Retinal pigment epithelial cell (primary cell): ENCODE data around the gene SAMD1.

Experiments used
- DNase-seq: peaks from one replicate; pipeline ENCODE4 v3.0.0-alpha.2; 2010; ENCODE audit warnings: low read depth
- H3K4me3 ChIP-seq: 2 replicates; pipeline ENCODE4 v1.5.1; 2011; ENCODE audit warnings: mild to moderate bottlenecking, low read length, control low read depth, moderate library complexity
- TF ChIP-seq, protein P1 (sequence below): conservative IDR thresholded peaks from 2 replicates; pipeline ENCODE4 v1.5.1; 2011; ENCODE audit warnings: low read depth, low read length, control low read depth, inconsistent platforms

The SAMD1 gene

GRCh38 chr19:14114439-14114838 lies 23.9 kb upstream of the SAMD1 start:
- TF ChIP-seq, protein P1, sequence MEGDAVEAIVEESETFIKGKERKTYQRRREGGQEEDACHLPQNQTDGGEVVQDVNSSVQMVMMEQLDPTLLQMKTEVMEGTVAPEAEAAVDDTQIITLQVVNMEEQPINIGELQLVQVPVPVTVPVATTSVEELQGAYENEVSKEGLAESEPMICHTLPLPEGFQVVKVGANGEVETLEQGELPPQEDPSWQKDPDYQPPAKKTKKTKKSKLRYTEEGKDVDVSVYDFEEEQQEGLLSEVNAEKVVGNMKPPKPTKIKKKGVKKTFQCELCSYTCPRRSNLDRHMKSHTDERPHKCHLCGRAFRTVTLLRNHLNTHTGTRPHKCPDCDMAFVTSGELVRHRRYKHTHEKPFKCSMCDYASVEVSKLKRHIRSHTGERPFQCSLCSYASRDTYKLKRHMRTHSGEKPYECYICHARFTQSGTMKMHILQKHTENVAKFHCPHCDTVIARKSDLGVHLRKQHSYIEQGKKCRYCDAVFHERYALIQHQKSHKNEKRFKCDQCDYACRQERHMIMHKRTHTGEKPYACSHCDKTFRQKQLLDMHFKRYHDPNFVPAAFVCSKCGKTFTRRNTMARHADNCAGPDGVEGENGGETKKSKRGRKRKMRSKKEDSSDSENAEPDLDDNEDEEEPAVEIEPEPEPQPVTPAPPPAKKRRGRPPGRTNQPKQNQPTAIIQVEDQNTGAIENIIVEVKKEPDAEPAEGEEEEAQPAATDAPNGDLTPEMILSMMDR = no peak
- no peak for DNase-seq
- H3K4me3 ChIP-seq = no peak overlapping the region

DNA sequence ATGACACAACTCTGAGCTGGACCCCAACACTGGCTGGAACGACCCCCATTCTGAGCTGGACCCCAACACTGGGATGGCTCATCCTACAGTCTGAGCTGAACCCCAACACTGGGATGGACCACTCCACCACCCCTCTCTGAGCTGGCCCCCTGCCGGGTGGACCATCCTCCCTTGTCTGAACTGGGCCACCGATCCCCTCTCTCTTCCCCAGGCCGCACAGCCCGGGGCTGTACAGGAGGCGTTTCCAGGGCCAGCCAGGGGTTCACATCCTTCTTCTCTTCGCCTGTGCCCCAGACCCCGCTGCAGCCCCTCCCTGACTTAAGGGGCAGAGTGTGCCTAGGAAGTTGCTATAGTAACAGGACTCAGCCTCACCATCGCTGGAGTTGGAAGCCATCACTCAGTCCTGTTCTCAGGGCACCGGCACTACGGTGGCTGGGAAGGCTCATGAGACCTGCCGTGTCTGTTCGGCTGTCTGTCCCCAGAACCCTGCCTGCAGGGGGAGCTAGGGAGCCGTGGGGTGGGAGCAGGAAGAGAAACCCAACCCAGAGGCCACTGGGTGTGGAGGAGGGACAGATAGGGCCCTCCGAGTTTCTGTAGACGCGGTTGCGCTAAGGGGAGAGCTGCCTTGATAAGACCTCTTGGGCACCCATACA lies 23.3 kb upstream of the SAMD1 start:
- DNase-seq = no peak

DNA sequence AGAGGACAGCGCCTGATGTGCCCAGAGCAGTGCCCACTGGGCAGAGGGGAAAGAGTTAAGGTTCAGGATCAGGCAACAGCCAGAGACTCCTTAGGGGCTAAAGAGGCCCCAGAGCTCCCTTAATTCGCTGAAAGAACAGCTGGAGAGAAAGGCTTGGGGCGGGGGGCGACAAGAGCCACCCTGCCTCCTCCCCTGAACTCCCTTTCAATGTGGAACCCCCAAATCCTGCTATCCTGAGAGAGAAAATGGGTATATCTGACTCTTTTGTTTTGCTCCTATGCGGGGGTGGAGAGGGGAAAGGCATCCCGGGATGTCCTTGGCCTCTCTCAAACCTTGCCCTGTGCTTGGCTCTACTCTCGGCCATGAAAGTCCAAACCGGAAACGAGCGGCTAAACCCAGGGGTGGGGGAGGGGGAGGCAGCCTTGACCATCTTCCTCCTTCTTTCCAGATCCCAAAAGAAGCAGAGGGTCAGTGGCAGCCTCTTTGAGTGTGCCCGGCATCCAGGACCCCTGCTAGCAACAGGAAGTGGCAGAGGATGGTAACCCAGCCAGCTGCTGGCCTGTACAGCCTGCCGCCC lies 22.3 kb upstream of the SAMD1 start:
- no peak overlapping the region for H3K4me3 ChIP-seq
- TF ChIP-seq, protein P1 = no peak

More for the DNA sequence above, 23.3 kb upstream of the SAMD1 start:
- H3K4me3 ChIP-seq = no peak overlapping the region
- TF ChIP-seq, protein P1 = peak; percentile 33

GRCh38 chr19:14112051-14112808 lies 21.7 kb upstream of the SAMD1 start:
- no peak overlapping the region for H3K4me3 ChIP-seq
- DNase-seq = no peak
- TF ChIP-seq, protein P1 = no peak

More for the DNA sequence above, 22.3 kb upstream of the SAMD1 start:
- DNase-seq = no peak

DNA sequence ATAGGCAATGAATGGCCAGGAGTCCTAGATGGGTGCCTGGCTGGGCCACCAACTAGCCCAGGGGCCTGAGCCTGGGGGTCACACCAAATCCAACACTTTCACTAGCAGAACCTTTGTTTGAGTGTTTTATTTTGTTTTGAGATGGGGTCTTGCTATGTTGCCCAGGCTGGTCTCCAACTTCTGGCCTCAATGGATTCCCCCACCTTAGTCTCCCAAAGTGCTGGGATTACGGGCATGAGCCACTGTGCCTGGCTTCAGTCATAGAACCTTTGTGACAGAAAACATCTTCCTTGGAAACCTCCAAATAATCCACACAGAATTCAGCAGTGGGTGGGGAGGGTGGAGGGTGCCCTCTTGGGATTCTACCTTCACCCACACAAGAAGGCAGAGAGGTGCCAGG lies 20.9 kb upstream of the SAMD1 start:
- DNase-seq = no peak
- no peak overlapping the region for H3K4me3 ChIP-seq
- TF ChIP-seq, protein P1 = no peak

DNA sequence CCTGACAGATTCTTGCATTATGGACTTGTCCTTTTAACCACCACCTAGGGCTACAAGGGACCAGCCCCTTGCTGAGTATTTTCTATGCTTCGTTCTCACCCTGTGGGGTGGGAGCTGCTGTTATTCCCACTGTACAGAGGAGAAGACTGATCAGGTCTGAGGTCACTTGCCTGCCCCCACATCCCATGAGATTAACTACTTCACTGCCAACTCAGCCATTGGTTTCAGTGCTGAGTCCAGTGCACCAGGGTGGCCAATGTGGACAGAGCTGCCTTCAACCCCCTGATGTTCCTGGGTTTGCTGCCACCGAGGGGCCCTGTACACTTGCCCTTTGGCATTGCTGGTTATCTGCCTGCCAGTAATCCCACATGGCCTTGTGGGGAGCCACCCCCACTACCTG lies 20.1 kb upstream of the SAMD1 start:
- TF ChIP-seq, protein P1 = no peak
- no peak for DNase-seq
- H3K4me3 ChIP-seq = no peak overlapping the region
